Osteoblast (primary cell): ENCODE measurements around the gene RBBP8NL. TPM values are rescaled to one million over a fixed set of nuclear protein-coding genes. Genes with fewer than 3 reads are reported as not detected.

Experiments used
- DNase-seq: peaks from one replicate; pipeline ENCODE4 v3.0.0; 2011; ENCODE audit warnings: low spot score, mixed read lengths; ENCODE audit not compliant: insufficient read length; ENCODE audit errors: missing footprints
- H2AFZ ChIP-seq: 2 replicates; pipeline ENCODE4 v1.6.0; 2011; ENCODE audit warnings: mild to moderate bottlenecking, low read length
- H3K27ac ChIP-seq: 2 replicates; pipeline ENCODE4 v1.5.1; 2011; ENCODE audit warnings: mild to moderate bottlenecking, low read depth, low read length, moderate library complexity
- H3K27me3 ChIP-seq: 2 replicates; pipeline ENCODE4 v1.6.0; 2012; ENCODE audit warnings: mild to moderate bottlenecking, control low read depth, inconsistent platforms, low read length, moderate library complexity; ENCODE audit not compliant: insufficient read depth
- H3K36me3 ChIP-seq: 2 replicates; pipeline ENCODE4 v1.5.1; 2011; ENCODE audit warnings: mild to moderate bottlenecking, low read length, control low read depth, moderate library complexity; ENCODE audit not compliant: insufficient read depth
- H3K4me1 ChIP-seq: 2 replicates; pipeline ENCODE4 v1.5.1; 2011; ENCODE audit warnings: mild to moderate bottlenecking, low read length, control low read depth, moderate library complexity; ENCODE audit not compliant: insufficient read depth
- H3K4me2 ChIP-seq: 2 replicates; pipeline ENCODE4 v1.6.0; 2011; ENCODE audit warnings: mild to moderate bottlenecking, low read length; ENCODE audit not compliant: insufficient read depth
- H3K4me3 ChIP-seq: fragments of 200-600 bp; sonication (generic); 3 replicates; pipeline ENCODE4 v1.5.1; 2012; ENCODE audit warnings: mild to moderate bottlenecking, low read length, inconsistent platforms; ENCODE audit not compliant: insufficient read depth
- H3K79me2 ChIP-seq: 2 replicates; pipeline ENCODE4 v1.6.0; 2012; ENCODE audit warnings: mild to moderate bottlenecking, low read length, control low read depth, inconsistent platforms; ENCODE audit not compliant: insufficient read depth
- H3K9me3 ChIP-seq: 2 replicates; pipeline ENCODE4 v1.5.1; 2011; ENCODE audit warnings: low read depth, low read length, control low read depth
- H4K20me1 ChIP-seq: 2 replicates; pipeline ENCODE4 v1.6.0; 2012; ENCODE audit warnings: mild to moderate bottlenecking, low read length, control low read depth; ENCODE audit not compliant: insufficient read depth
- CTCF ChIP-seq: IDR thresholded peaks from 2 replicates; pipeline ENCODE4 v1.5.1; 2011; ENCODE audit warnings: mild to moderate bottlenecking, low read depth, low read length, moderate library complexity; ENCODE audit errors: extremely low read depth
- total RNA-seq: library from RNA; depleted of rRNA; stranded (reverse); fragments of >200 nt; gene quantifications from 2 replicates; pipeline ENCODE4 v1.2.3, GENCODE V29; 2012

The RBBP8NL gene
- total RNA-seq, 1 donor = not detected

- Histone ChIP-seq H3K27ac (no peak overlapping the region), H3K27me3 (peaks cover 21% of the 10 kb centered on the region), H3K4me1 (no peaks in the 10 kb centered on the region), H3K79me2 (no peaks in the 10 kb centered on the region), H4K20me1 (no peaks in the 10 kb centered on the region), H3K4me3 (no peak overlapping the region), H3K9me3 (no peaks in the 10 kb centered on the region), H2AFZ (no peak overlapping the region), H3K36me3 (no peaks in the 10 kb centered on the region), H3K4me2 (no peak overlapping the region)
- no peak for DNase-seq
- no peak for TF ChIP-seq CTCF
Measured at GRCh38 chr20:62439218-62439617, 11.9 kb upstream of the RBBP8NL start.

GRCh38 chr20:62437927-62438326 lies 10.6 kb upstream of the RBBP8NL start:
- Histone ChIP-seq H3K4me2 (no peak overlapping the region), H3K27ac (no peak overlapping the region), H4K20me1 (no peaks in the 10 kb centered on the region), H2AFZ (no peak overlapping the region), H3K27me3 (peaks cover 31% of the 10 kb centered on the region), H3K4me3 (no peak overlapping the region), H3K4me1 (no peaks in the 10 kb centered on the region), H3K9me3 (no peaks in the 10 kb centered on the region), H3K79me2 (no peaks in the 10 kb centered on the region), H3K36me3 (no peaks in the 10 kb centered on the region)
- no peak for TF ChIP-seq CTCF
- no peak for DNase-seq

- no peak for TF ChIP-seq CTCF
- H3K9me3 ChIP-seq = no peaks in the 10 kb centered on the region
- H3K4me2 ChIP-seq = no peak overlapping the region
- H2AFZ ChIP-seq = no peak overlapping the region
- no peak overlapping the region for H3K27ac ChIP-seq
- H3K4me3 ChIP-seq = no peak overlapping the region
- H3K36me3 ChIP-seq = no peaks in the 10 kb centered on the region
- peaks cover 35% of the 10 kb centered on the region for H3K27me3 ChIP-seq
- H4K20me1 ChIP-seq = no peaks in the 10 kb centered on the region
- no peaks in the 10 kb centered on the region for H3K4me1 ChIP-seq
- no peaks in the 10 kb centered on the region for H3K79me2 ChIP-seq
- no peak for DNase-seq
Measured at GRCh38 chr20:62437496-62437895, 10.2 kb upstream of the RBBP8NL start.

GRCh38 chr20:62436692-62437091 lies 9.4 kb upstream of the RBBP8NL start:
- H3K36me3 ChIP-seq = no peaks in the 10 kb centered on the region
- H2AFZ ChIP-seq = no peak overlapping the region
- peaks cover 36% of the 10 kb centered on the region for H3K27me3 ChIP-seq
- no peaks in the 10 kb centered on the region for H4K20me1 ChIP-seq
- H3K27ac ChIP-seq = no peak overlapping the region
- H3K79me2 ChIP-seq = no peaks in the 10 kb centered on the region
- no peaks in the 10 kb centered on the region for H3K4me1 ChIP-seq
- H3K9me3 ChIP-seq = no peaks in the 10 kb centered on the region
- H3K4me3 ChIP-seq = no peak overlapping the region
- TF ChIP-seq CTCF = no peak
- DNase-seq = no peak
- H3K4me2 ChIP-seq = no peak overlapping the region
